Activated T-helper 2 cell treated with anti-CD3 and anti-CD28 coated beads, Interferon-gamma antibody, Interleukin-2, Interleukin-4, amounts not matched to agents 10 μg/mL and 5 μg/mL and 100 μg/mL, durations not matched to agents 14 hours and 24 hours and 36 hours (primary cell): ENCODE results near the gene NSUN6. TPM values are rescaled to one million over a fixed set of nuclear protein-coding genes. Genes with fewer than 3 reads are reported as not detected.
"Not testable (repeated sequence)": the region's sequence is repeated elsewhere in the genome, so short reads cannot be mapped to it uniquely, and the experiment has no call there.

Experiments used
- DNase-seq: peaks from one replicate; pipeline ENCODE4 v3.0.0; 2021; ENCODE audit warnings: low spot score
- H3K27ac Mint-ChIP-seq: one replicate; pipeline ENCODE4 v1.8.0; 2021; ENCODE audit warnings: mixed read lengths
- H3K27me3 Mint-ChIP-seq: one replicate; pipeline ENCODE4 v1.8.0; 2021; ENCODE audit warnings: low read depth, mixed read lengths
- H3K36me3 Mint-ChIP-seq: one replicate; pipeline ENCODE4 v1.8.0; 2021; ENCODE audit warnings: low read depth, mixed read lengths
- H3K4me1 Mint-ChIP-seq: one replicate; pipeline ENCODE4 v1.8.0; 2021; ENCODE audit warnings: low read depth, mixed read lengths
- H3K4me3 Mint-ChIP-seq: one replicate; pipeline ENCODE4 v1.8.0; 2021; ENCODE audit warnings: low read depth, mild to moderate bottlenecking, moderate library complexity, mixed read lengths
- H3K9me3 Mint-ChIP-seq: one replicate; pipeline ENCODE4 v1.8.0; 2021; ENCODE audit warnings: mixed read lengths
- intact Hi-C: fragments of 100-400 bp; cut with micrococcal nuclease; formaldehyde crosslinking; loops from one replicate; pipeline ENCODE4 v1.15.1; 2023
- total RNA-seq: library from RNA; stranded (reverse); gene quantifications from 2 replicates; pipeline ENCODE4 v1.2.3, GENCODE V29; 2022

NSUN6 gene
- total RNA-seq, 1 donor from 2014 or later: 13.7 TPM

DNA sequence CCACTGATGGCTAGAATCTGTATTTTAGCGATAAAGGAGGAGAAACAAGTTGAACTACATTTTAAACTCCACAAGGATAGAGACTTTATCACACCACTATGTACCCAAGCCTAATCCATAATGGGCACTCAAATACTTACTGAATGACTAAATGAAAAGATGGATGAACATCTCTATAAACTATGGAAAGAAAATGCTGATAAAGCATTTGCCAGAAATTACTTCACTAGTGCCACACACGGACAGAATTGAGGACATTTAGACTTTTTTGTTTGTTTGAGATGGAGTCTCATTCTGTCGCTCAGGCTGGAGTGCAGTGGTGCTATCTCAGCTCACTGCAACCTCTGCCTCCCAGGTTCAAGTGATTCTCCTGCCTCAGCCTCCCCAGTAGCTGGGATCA, 1.7 kb upstream of the NSUN6 start:
- Mint-ChIP-seq H3K9me3 (no peaks in the 10 kb centered on the region), H3K27me3 (no peaks in the 10 kb centered on the region), H3K27ac (no peak overlapping the region), H3K4me1 (peaks cover 34% of the 10 kb centered on the region), H3K4me3 (no peak overlapping the region), H3K36me3 (peaks cover 7% of the 10 kb centered on the region)
- intact Hi-C loops: loop anchor here (10.0 kb wide), 3 partner anchors 1008 to 1838 kb away; partner anchors contain the start of genes RSU1 and STAM
- no peak for DNase-seq

DNA sequence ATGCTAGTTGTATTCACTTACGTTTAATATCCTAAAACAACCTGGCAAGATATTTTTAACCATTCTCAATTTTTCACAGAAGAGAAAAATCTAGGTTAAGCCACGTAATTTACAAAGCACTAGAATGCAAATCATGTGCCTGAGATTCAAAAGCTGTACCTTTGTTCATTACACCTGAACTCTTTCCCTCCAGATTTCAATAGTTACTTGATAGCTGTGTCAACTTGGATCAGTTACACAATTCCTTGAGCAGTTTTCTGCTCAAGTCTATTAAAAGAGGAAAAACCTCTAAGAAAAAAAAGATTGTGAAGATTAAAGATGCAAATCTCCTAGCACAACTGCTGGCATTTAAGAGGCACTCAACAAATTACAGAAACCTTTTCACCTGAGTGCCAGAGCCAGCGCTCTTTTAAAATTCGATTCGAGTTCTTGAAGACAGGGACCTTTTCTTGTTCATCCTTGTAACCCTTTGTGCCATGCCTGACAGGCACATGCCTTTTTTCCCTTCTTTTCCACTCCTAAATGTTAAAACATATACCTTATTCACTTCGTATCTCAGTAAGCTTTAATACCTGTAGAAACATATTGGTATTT, 886 bp downstream of the NSUN6 start:
- Mint-ChIP-seq H3K36me3 (peaks cover 14% of the 10 kb centered on the region), H3K4me3 (peak overlapping the region; percentile 91), H3K9me3 (no peaks in the 10 kb centered on the region), H3K4me1 (peaks cover 36% of the 10 kb centered on the region), H3K27me3 (no peaks in the 10 kb centered on the region), H3K27ac (peak overlapping the region; percentile 93)
- intact Hi-C loops: loop anchor here (2.0 to 10.0 kb wide), 4 partner anchors 24 to 1836 kb away; partner anchors contain the start of genes RSU1 and STAM
- DNase-seq: no peak

DNA sequence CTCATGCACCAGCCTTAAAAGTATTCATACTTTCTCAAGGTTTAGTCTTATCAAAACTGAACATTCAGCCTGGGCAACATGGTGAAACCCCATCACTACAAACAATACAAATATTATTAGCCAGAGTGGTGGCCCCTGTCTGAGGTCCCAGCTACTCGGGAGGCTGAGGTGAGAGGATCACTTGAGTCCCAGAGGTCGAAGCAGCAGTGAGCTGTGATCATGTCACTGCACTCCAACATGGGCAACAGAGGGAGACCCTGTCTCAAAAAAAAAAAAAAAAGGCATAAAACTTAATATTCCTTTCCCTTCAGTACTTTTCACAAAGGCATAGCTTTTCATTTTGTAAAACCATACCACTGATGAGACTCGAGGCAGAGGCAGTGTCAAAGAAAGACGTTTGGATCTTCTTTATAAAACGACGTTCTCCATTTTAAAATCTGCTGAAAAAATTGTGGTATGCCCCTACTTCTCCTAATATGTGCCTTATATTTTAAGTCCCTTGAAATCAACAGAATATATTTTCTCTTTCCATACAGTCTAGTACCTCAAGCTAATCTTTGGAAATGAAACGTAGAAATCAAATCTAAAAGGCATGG, 1.9 kb downstream of the NSUN6 start:
- H3K4me1 Mint-ChIP-seq: peaks cover 33% of the 10 kb centered on the region
- H3K27me3 Mint-ChIP-seq: no peaks in the 10 kb centered on the region
- H3K36me3 Mint-ChIP-seq: peaks cover 17% of the 10 kb centered on the region
- H3K27ac Mint-ChIP-seq: peak overlapping the region; percentile 93
- intact Hi-C loops: no loop called here
- DNase-seq: no peak
- H3K9me3 Mint-ChIP-seq: no peaks in the 10 kb centered on the region
- H3K4me3 Mint-ChIP-seq: peak overlapping the region; percentile 91

DNA sequence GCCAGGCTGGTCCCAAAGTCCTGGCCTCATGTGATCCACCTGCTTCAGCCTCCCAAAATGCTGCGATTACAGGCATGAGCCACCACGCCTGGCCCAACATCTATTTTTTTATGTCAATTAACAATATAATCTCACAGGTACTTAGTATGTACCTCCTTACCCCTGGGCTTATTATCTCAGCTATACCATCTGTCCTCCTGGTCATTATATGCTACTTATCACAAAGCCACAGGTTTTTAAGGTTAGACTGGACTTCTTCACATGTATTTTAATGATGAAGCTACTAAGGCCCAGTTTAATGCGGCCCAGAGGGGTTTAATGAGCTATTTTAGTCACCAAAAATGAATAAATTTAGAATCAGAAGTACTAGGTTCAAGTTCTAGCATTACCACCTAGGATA, 3.4 kb downstream of the NSUN6 start:
- peaks cover 41% of the 10 kb centered on the region for H3K4me1 Mint-ChIP-seq
- peak overlapping the region; percentile 60 for H3K4me3 Mint-ChIP-seq
- peaks cover 28% of the 10 kb centered on the region for H3K36me3 Mint-ChIP-seq
- H3K27me3 Mint-ChIP-seq: no peaks in the 10 kb centered on the region
- DNase-seq: no peak
- H3K27ac Mint-ChIP-seq: peak overlapping the region; percentile 60
- H3K9me3 Mint-ChIP-seq: no peaks in the 10 kb centered on the region
- intact Hi-C loops: no loop called here

DNA sequence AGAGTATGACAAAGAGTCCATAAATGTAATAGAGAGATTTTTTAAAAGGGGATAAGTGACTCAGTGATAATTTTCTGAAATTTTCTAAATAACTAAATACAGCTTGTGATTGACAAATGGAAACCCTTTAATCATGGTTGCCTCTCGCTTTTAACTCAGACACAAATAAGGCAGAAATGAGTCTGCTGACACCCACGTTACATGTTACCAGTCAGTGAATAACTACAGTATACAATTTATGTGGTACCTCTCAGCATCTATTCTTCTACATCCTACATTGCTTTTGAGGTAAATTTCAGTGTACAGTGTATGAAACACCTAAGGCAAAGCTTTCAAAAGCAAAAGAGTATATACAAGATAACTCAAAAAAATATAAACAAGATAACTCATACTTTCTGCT, 4.2 kb downstream of the NSUN6 start:
- no peak overlapping the region for H3K27ac Mint-ChIP-seq
- H3K4me3 Mint-ChIP-seq: no peak overlapping the region
- peaks cover 28% of the 10 kb centered on the region for H3K36me3 Mint-ChIP-seq
- no peaks in the 10 kb centered on the region for H3K9me3 Mint-ChIP-seq
- intact Hi-C loops: no loop called here
- DNase-seq: no peak
- H3K4me1 Mint-ChIP-seq: peaks cover 39% of the 10 kb centered on the region
- no peaks in the 10 kb centered on the region for H3K27me3 Mint-ChIP-seq

DNA sequence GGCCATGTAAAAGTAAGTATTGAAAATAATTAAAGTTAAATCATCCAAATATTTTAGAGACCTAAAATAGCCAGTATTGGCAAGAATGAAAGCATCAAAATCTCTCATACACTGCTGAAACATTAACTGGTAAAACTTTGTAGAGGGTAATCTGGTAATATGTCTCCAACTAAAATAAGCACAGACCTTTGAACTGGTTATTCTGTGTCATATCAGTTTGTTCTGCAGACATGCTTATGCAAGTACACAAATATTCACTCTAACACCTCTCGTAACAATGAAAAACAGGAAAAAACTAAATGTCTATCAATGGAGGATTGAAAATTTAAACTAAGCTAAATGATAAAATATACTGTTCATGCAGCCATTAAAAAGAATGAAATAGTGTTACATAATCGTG, 11.7 kb downstream of the NSUN6 start:
- peaks cover 52% of the 10 kb centered on the region for H3K36me3 Mint-ChIP-seq
- DNase-seq, intact Hi-C loops, H3K4me3 Mint-ChIP-seq, H3K27me3 Mint-ChIP-seq, H3K9me3 Mint-ChIP-seq, H3K27ac Mint-ChIP-seq: not testable (repeated sequence)
- peaks cover 14% of the 10 kb centered on the region for H3K4me1 Mint-ChIP-seq

DNA sequence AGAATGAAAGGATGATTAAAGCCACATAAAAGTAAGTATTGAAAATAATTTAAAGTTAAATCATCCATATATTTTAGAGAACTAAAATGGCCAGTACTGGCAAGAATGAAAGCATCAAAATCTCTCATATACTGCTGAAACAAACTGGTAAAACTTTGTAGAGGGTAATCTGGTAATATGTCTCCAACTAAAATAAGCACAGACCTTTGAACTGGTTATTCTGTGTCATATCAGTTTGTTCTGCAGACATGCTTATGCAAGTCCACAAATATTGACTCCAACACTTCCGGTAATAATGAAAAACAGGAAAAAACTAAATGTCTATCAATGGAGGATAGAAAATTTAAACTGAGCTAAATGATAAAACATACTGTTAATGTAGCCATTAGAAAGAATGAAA, 14.0 kb downstream of the NSUN6 start:
- H3K4me3 Mint-ChIP-seq, intact Hi-C loops: not testable (repeated sequence)
- H3K36me3 Mint-ChIP-seq: peaks cover 51% of the 10 kb centered on the region

DNA sequence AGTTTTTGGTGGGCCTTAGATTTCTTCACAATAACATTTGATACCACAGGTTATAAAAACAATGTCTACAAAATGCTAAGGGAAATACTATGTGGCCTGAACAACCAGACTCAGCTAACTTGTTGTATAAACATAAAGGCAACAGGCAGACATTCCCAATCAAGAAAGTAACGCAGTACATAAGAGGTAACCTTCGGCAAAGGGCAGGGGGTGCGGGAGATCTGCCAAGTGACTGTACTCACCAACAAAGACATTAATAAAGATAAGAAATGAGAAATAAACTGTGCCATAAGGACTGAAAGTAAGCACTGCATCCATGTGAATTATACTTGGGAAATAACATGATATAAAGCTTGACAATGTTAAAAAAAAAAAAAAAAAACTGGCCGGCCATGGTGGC, 15.4 kb downstream of the NSUN6 start:
- peaks cover 4% of the 10 kb centered on the region for H3K9me3 Mint-ChIP-seq
- H3K36me3 Mint-ChIP-seq: peaks cover 45% of the 10 kb centered on the region
- peaks cover 3% of the 10 kb centered on the region for H3K4me1 Mint-ChIP-seq
- DNase-seq: no peak
- intact Hi-C loops: no loop called here
- no peaks in the 10 kb centered on the region for H3K27me3 Mint-ChIP-seq
- no peak overlapping the region for H3K27ac Mint-ChIP-seq
- no peak overlapping the region for H3K4me3 Mint-ChIP-seq

More for the DNA sequence above, 14.0 kb downstream of the NSUN6 start:
- not testable (repeated sequence) for H3K27ac Mint-ChIP-seq, H3K27me3 Mint-ChIP-seq, H3K4me1 Mint-ChIP-seq, H3K9me3 Mint-ChIP-seq, DNase-seq

DNA sequence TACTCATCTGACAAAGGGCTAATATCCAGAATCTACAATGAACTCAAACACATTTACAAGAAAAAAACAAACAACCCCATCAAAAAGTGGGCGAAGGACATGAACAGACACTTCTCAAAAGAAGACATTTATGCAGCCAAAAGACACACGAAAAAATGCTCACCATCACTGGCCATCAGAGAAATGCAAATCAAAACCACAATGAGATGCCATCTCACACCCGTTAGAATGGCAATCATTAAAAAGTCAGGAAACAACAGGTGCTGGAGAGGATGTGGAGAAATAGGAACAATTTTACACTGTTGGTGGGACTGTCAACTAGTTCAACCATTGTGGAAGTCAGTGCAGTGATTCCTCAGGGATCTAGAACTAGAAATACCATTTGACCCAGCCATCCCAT, 18.9 kb downstream of the NSUN6 start:
- DNase-seq, intact Hi-C loops, H3K9me3 Mint-ChIP-seq, H3K27ac Mint-ChIP-seq, H3K4me3 Mint-ChIP-seq, H3K4me1 Mint-ChIP-seq, H3K27me3 Mint-ChIP-seq: not testable (repeated sequence)
- peaks cover 43% of the 10 kb centered on the region for H3K36me3 Mint-ChIP-seq

DNA sequence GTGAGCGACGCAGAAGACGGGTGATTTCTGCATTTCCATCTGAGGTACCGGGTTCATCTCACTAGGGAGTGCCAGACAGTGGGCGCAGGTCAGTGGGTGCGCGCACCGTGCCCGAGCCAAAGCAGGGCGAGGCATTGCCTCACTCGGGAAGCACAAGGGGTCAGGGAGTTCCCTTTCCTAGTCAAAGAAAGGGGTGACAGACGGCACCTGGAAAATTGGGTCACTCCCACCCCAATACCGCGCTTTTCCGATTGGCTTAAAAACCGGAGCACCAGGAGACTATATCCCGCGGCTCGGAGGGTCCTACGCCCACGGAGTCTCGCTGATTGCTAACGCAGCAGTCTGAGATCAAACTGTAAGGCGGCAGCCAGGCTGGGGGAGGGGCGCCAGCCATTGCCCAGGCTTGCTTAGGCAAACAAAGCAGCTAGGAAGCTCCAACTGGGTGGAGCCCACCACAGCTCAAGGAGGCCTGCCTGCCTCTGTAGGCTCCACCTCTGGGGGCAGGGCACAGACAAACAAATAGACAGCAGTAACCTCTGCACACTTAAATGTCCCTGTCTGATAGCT, 23.9 kb downstream of the NSUN6 start:
- peaks cover 16% of the 10 kb centered on the region for H3K4me1 Mint-ChIP-seq
- H3K9me3 Mint-ChIP-seq: not testable (repeated sequence)

DNA sequence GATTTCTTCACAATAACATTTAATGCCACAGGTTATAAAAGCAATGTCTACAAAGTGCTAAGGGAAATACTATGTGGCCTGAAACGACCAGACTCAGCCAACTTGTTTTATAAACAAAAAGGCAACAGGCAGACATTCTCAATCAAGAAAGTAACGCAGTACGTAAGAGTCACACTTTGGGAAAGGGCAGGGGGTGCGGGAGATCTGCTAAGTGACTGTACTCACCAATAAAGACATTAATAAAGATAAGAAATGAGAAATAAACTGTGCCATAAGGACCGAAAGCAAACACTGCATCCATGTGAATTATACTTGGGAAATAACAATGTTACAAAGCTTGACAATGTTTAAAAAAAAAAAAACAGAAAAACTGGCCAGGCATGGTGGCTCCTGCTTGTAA, 25.5 kb downstream of the NSUN6 start:
- Mint-ChIP-seq H3K27ac (no peak overlapping the region), H3K9me3 (no peaks in the 10 kb centered on the region), H3K4me1 (peaks cover 16% of the 10 kb centered on the region), H3K36me3 (peaks cover 49% of the 10 kb centered on the region), H3K27me3 (no peaks in the 10 kb centered on the region), H3K4me3 (no peak overlapping the region)
- no peak for DNase-seq
- intact Hi-C loops: loop anchor here (2.0 kb wide), 1 partner anchor 25 kb away; the partner anchor contains the start of gene NSUN6

More for the DNA sequence above, 23.9 kb downstream of the NSUN6 start:
- Mint-ChIP-seq H3K4me3 (peak overlapping the region; percentile 81), H3K36me3 (peaks cover 39% of the 10 kb centered on the region), H3K27ac (peak overlapping the region; percentile 58)
- not testable (repeated sequence) for H3K27me3 Mint-ChIP-seq
- intact Hi-C loops: loop anchor here (1.0 to 2.0 kb wide), 2 partner anchors 23 to 32 kb away; partner anchors contain the start of genes ARL5B and NSUN6
- peak; percentile 71 for DNase-seq

DNA sequence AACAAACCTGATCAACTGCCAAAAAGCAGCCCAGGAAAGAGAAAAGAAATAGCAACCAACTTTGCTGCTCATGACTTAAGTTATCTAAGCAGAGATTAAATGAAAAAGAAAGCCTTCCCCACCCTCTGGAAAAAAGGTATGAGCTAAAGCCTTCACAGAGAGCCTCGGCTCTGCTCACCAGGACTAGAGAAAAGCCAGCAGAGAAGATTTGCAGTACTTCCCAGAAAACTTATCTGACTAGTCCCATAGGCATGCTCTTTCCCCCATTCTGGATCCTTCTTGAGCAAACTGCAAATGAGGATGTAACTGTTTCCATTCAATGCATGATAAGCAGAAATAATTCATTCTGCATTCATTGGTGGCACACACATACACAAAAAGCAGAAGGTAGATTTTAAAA, 27.7 kb downstream of the NSUN6 start:
- H3K27ac Mint-ChIP-seq, H3K4me3 Mint-ChIP-seq, H3K9me3 Mint-ChIP-seq, DNase-seq, intact Hi-C loops, H3K27me3 Mint-ChIP-seq: not testable (repeated sequence)
- Mint-ChIP-seq H3K36me3 (peaks cover 55% of the 10 kb centered on the region), H3K4me1 (peaks cover 21% of the 10 kb centered on the region)

DNA sequence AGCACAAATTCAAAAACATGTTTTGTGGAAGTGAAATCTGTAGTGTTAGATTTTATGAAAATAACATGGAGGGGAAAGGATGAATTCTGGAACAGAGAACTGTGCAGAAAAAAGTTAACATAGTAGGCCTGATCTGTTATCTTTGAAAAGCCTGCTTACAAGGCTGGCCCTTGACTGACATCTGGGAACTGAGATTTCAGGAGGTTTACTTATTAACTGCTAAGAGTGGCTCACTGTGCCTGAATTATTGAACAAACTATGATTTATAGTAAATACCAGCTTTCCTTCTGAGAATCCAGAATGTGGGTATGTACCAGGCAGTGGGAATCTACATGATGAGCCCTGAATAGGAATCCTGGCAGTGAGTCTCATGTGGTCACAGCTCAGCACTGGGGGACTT, 30.5 kb downstream of the NSUN6 start:
- no peak overlapping the region for H3K4me3 Mint-ChIP-seq
- peaks cover 21% of the 10 kb centered on the region for H3K4me1 Mint-ChIP-seq
- intact Hi-C loops: no loop called here
- H3K36me3 Mint-ChIP-seq: peaks cover 62% of the 10 kb centered on the region
- H3K9me3 Mint-ChIP-seq: no peaks in the 10 kb centered on the region
- no peak for DNase-seq
- H3K27ac Mint-ChIP-seq: no peak overlapping the region
- H3K27me3 Mint-ChIP-seq: no peaks in the 10 kb centered on the region
